GM19351 (cell line): ENCODE measurements around the gene NOL4.

Source experiments
- ATAC-seq: cut with Tn5 transposase; IDR thresholded peaks from one replicate; pipeline ENCODE4 v1.9.1; 2021; ENCODE audit warnings: mild to moderate bottlenecking, moderate library complexity; ENCODE audit not compliant: unreplicated experiment

NOL4 gene

DNA sequence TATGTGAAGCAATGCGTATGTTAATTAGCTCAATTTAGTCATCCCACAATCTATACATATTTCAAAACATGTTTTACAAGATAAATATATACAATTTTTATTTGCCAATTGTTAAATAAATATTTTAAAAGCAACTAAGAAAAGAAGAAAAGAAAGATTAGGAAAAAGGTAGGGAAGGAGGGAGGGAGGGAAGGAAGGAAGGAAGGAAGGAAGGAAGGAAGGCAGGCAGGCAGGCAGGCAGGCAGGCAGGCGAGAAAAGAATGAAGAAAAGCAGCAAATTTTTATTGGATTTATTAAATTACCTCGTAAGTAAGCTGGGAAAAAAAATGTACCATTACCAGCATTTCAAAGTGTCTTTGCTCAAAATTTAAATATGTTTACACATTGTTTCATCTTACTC is 30.5 kb downstream of the NOL4 start:
- ATAC-seq = no peak

DNA sequence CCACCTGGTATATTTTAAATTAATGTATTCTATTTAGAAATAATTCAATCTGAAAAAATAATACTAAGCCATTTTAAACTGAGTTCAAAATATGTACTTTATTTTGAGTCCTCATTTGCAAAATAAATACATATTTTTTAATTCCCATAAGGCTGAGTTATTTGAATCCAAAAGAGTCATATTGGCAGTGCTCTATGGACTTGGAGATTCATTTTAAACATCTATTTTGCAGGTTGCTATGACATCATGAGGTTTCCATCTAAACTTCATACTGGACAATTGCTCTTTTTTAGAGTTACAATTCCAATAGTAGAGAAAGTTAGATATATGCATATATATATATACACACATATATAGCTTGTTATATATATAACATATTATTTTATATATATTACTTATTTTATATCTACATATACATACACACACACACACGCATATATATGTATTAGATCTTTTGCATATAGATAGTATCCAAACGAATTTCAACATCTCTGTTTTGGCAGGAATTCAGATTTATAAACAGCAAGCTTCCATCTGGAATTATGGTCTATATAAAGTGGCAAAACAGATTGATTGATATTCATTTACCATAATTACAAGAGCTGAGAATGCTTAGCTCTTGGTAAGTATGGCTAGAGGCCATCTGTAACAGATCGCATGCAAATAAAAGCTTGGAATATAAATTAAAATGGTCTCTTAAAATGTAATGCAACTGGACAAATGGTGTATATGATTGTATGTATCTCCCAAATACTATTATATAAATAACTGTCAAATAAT is 34.9 kb downstream of the NOL4 start:
- no peak for ATAC-seq
